Lower leg skin (tissue), 4 donors: Measurements from ENCODE around the gene ITGB8. TPM values are rescaled to one million over a fixed set of nuclear protein-coding genes. Genes with fewer than 3 reads are reported as not detected.

Source experiments
- DNase-seq, 2 donors: peaks; one replicate each; pipeline ENCODE4 v3.0.0-alpha.2; 2019; ENCODE audit warnings: low spot score in 2 of 2
- H3K4me3 ChIP-seq: fragments of 200-600 bp; sonication (generic); 2 replicates; pipeline ENCODE4 v1.5.1; 2017; ENCODE audit warnings: mild to moderate bottlenecking, low read depth; ENCODE audit not compliant: poor library complexity, severe bottlenecking
- POLR2A ChIP-seq, 2 donors: fragments of 450-650 bp; IDR thresholded peaks; one replicate each; pipeline ENCODE4 v1.6.1; 2016 to 2017; ENCODE audit warnings: antibody characterized with exemption in 2 of 2, mild to moderate bottlenecking in 1 of 2, moderate library complexity in 1 of 2
- WGBS, 2 donors: methylation state at CpG; one replicate each; pipeline ENCODE4 v1.1.5; 2018; 5-methylcytosine and 5-hydroxymethylcytosine counted together
- intact Hi-C: fragments of 100-400 bp; cut with DNase I; formaldehyde crosslinking; loops from one replicate; pipeline ENCODE4 v1.15.0; 2023; ENCODE audit warnings: low total_unique reads
- total RNA-seq, 4 donors: library from RNA; depleted of rRNA; stranded (reverse); fragments of >200 nt; gene quantifications; one replicate each; pipeline ENCODE4 v1.1.0, GENCODE V29; 2016
- TF ChIP-seq, protein P1 (sequence below), 3 donors: fragments of 450-650 bp; IDR thresholded peaks; one replicate each; pipeline ENCODE4 v1.5.1; 2016; ENCODE audit warnings: antibody characterized with exemption in 3 of 3, mild to moderate bottlenecking in 3 of 3, moderate library complexity in 2 of 3

ITGB8 gene
- total RNA-seq, 4 donors from 2014 or later: 25.0 to 66.1 (median 48.9) TPM

DNA sequence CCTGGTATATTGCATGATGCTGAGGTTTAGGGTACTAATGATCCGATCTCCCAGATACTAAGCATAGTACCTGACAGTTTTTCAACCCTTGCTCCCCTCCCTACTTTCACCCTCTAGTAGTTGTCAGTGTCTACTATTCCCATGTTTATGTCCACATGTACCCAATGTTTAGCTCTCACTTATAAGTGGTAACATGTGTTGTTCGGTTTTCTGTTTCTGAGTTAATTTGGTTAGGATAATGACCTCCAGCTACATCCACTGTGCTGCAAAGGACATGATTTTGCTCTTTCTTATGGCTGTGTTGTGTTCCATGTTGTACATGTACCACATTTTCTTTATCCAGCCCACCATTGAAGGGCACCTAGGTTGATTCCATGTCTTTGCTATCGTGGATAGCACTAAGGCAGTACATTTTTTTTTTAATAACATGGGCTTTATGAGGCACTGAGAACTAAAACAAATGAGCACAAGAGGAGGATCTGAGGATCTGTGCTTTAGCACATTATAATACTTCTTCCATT, 28.1 kb downstream of the ITGB8 start:
- no peak overlapping the region for H3K4me3 ChIP-seq
- intact Hi-C loops: no loop called here
- DNase-seq: no peak
- TF ChIP-seq POLR2A (IDR thresholded peaks at IDR 0.05): no peak
- TF ChIP-seq, protein P1, sequence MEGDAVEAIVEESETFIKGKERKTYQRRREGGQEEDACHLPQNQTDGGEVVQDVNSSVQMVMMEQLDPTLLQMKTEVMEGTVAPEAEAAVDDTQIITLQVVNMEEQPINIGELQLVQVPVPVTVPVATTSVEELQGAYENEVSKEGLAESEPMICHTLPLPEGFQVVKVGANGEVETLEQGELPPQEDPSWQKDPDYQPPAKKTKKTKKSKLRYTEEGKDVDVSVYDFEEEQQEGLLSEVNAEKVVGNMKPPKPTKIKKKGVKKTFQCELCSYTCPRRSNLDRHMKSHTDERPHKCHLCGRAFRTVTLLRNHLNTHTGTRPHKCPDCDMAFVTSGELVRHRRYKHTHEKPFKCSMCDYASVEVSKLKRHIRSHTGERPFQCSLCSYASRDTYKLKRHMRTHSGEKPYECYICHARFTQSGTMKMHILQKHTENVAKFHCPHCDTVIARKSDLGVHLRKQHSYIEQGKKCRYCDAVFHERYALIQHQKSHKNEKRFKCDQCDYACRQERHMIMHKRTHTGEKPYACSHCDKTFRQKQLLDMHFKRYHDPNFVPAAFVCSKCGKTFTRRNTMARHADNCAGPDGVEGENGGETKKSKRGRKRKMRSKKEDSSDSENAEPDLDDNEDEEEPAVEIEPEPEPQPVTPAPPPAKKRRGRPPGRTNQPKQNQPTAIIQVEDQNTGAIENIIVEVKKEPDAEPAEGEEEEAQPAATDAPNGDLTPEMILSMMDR (IDR thresholded peaks at IDR 0.05): no peak
- 87 to 97% methylated on average over 3 of the region's 3 CpGs for WGBS, 2 donors

DNA sequence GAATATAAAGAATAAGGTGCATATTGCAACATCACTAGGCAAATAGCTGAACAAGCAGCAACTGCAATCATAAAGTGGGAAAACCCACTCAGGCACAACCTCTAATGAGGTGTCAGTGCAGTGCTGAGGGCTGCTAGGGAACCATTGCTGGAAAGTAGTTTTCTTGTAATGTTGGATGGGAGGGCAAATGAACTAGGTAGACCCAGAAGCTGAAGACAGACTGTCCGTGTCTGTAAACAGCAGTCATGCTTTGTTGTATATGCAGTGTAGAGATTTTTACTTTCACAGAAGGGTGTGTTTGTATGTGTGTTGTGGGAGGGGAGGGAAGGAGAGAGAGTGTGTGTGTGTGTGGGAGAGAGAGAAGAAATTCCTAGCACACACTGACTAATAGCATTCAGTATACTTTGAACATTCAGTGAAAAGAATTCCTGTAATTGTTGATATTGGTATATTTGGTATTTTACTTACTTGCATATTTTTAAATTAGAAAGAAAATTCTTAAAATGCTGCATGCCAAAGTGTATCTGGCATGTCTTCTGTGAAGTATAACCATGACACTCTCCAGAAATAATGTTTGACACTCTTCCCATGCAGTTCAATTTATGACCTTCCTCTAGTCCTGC, 28.8 kb downstream of the ITGB8 start:
- no peak overlapping the region for H3K4me3 ChIP-seq
- no peak for DNase-seq
- 50 to 56% methylated on average over 1 of the region's 1 CpG for WGBS, 2 donors
- intact Hi-C loops: no loop called here
- no peak for TF ChIP-seq POLR2A (IDR thresholded peaks at IDR 0.05)
- TF ChIP-seq, protein P1 (IDR thresholded peaks at IDR 0.05): no peak

DNA sequence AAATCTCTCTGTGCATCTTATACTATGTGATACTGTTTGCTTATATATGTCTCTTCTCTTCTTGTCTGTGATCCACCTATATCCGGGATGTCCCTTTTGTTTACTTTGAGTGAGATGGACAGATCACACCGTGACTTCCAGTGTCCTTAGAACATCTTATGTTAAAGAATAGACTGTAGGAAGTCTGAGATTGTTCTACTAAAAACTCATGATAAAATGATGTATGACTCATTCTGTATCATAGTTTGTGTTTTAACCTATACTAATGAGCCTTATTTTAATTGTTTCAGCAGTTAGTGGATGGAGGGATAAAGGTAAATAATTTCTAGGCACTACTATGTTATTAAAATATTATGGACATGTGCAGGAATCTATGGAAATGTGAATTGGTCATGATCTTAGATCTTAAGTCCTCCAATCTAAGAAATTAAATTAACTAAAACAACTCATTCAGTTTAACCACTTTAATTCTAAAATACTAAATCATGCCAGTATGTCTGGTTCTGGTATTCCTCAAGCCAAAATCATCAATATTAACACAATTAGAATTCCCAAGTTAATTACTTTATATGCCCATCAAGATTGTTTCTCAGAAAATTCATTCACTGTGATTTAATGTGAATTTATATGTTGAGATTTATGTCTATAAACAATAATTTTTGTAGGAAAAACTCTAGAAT, 32.0 kb downstream of the ITGB8 start:
- intact Hi-C loops: no loop called here
- no peak for DNase-seq
- TF ChIP-seq, protein P1 (IDR thresholded peaks at IDR 0.05): no peak
- no peak for TF ChIP-seq POLR2A (IDR thresholded peaks at IDR 0.05)

DNA sequence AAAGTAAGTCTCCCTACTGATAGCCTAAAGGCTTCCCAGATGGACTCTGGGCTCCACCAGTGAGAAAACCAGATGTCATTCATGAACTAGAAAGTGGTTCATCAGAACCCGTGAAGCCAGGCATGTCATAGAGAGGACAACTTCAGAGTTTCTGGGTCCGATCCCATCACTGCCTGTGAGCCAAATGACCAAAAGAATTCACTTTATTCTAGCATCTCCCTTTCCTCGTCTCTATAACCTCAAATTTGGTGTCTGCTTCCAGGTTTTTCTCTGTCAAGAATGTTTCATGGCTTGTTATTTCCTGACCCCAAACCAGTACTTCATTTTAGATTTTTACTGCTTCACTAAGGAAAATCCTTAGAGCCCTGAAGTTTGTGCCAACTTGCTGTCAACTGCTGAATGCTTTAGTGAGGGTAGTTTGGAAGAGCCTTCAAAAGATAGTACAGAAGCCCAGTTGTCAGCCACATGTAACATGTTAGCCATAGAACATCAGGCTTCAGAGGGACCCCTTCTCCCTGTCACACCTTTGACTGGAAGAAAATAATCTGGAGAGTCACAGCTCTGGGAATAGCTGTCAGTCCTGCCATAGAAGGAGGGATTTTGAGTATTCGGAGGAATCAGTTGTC, 34.0 kb downstream of the ITGB8 start:
- intact Hi-C loops: no loop called here
- WGBS, 2 donors: 68 to 74% methylated on average over 4 of the region's 4 CpGs
- no peak for DNase-seq
- H3K4me3 ChIP-seq: no peak overlapping the region
- TF ChIP-seq, protein P1 (IDR thresholded peaks at IDR 0.05): no peak
- no peak for TF ChIP-seq POLR2A (IDR thresholded peaks at IDR 0.05)

More for the DNA sequence above, 32.0 kb downstream of the ITGB8 start:
- WGBS, 2 donors: 87 to 90% methylated on average over 2 of the region's 2 CpGs
- no peak overlapping the region for H3K4me3 ChIP-seq

DNA sequence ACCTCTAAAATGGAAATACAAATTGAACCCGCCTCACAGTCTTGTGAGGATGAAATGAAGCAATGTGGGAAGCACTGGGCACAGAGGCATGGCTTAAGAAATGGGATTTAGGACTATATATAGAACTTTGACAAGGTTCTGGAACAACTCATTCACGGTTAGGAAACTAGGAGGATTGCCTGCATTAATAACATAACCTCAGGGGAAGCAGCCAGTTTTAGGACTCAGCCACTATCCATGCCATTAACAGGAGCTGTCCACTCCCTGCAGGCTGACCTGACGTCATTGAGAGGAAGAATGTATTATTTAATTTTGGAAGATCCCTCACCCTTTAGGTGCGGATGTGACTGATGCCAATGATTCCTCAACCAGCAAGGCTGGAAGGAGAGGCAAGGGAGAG, 34.8 kb downstream of the ITGB8 start:
- no peak overlapping the region for H3K4me3 ChIP-seq
- TF ChIP-seq POLR2A (IDR thresholded peaks at IDR 0.05): no peak
- TF ChIP-seq, protein P1 (IDR thresholded peaks at IDR 0.05): no peak
- DNase-seq: no peak
- WGBS, 2 donors: 58 to 67% methylated on average over 4 of the region's 4 CpGs
- intact Hi-C loops: no loop called here
